ACC112 (cell line): ENCODE measurements around the gene DMRTB1.

Source experiments
- H2AFZ ChIP-seq: fragments of 200-600 bp; sonication (generic); one replicate; pipeline ENCODE4 v1.6.0; 2017; ENCODE audit warnings: antibody characterized with exemption, low read length; ENCODE audit not compliant: unreplicated experiment
- H3K27ac ChIP-seq: fragments of 200-600 bp; sonication (generic); 2 replicates; pipeline ENCODE4 v1.5.1; 2014; ENCODE audit warnings: low read depth, mild to moderate bottlenecking, antibody characterized with exemption, low read length, moderate library complexity
- H3K27me3 ChIP-seq: fragments of 200-600 bp; sonication (generic); 2 replicates; pipeline ENCODE4 v1.6.1; 2014; ENCODE audit warnings: mild to moderate bottlenecking, antibody characterized with exemption, low read length, moderate library complexity, mixed read lengths; ENCODE audit not compliant: insufficient read depth
- H3K36me3 ChIP-seq: fragments of 200-600 bp; sonication (generic); 2 replicates; pipeline ENCODE4 v1.6.1; 2016; ENCODE audit warnings: mild to moderate bottlenecking, antibody characterized with exemption, low read length, moderate library complexity, mixed read lengths; ENCODE audit not compliant: insufficient read depth
- H3K4me1 ChIP-seq: fragments of 200-600 bp; sonication (generic); one replicate; pipeline ENCODE4 v1.6.1; 2016; ENCODE audit warnings: low read length, mixed read lengths; ENCODE audit not compliant: insufficient read depth, unreplicated experiment, control insufficient read depth
- H3K4me3 ChIP-seq: fragments of 200-600 bp; sonication (generic); 2 replicates; pipeline ENCODE4 v1.5.1; 2014; ENCODE audit warnings: mild to moderate bottlenecking, low read depth, low read length
- H3K79me2 ChIP-seq: fragments of 200-600 bp; sonication (generic); one replicate; pipeline ENCODE4 v1.6.0; 2016; ENCODE audit warnings: low read length; ENCODE audit not compliant: control insufficient read depth, unreplicated experiment, insufficient read depth

Gene DMRTB1

GRCh38 chr1:53504901-53505300 is 45.7 kb downstream of the DMRTB1 start:
- H3K27me3 ChIP-seq, result 0 out of 2 replicates have a peak, but pooled peaks cover 4% of the 10 kb centered on the region
- H3K36me3 ChIP-seq, result no peaks in the 10 kb centered on the region
- H2AFZ ChIP-seq, result no peak overlapping the region
- H3K4me3 ChIP-seq, result no peak overlapping the region
- no peak overlapping the region for H3K27ac ChIP-seq
- H3K79me2 ChIP-seq, result no peaks in the 10 kb centered on the region
- no peaks in the 10 kb centered on the region for H3K4me1 ChIP-seq

GRCh38 chr1:53505401-53505800 is 46.2 kb downstream of the DMRTB1 start:
- 0 out of 2 replicates have a peak, but pooled peaks cover 4% of the 10 kb centered on the region for H3K27me3 ChIP-seq
- H3K79me2 ChIP-seq, result no peaks in the 10 kb centered on the region
- H3K36me3 ChIP-seq, result no peaks in the 10 kb centered on the region
- no peak overlapping the region for H3K4me3 ChIP-seq
- no peak overlapping the region for H3K27ac ChIP-seq
- H2AFZ ChIP-seq, result no peak overlapping the region
- no peaks in the 10 kb centered on the region for H3K4me1 ChIP-seq

- Histone ChIP-seq H2AFZ (no peak overlapping the region), H3K4me1 (no peaks in the 10 kb centered on the region), H3K36me3 (no peaks in the 10 kb centered on the region), H3K27me3 (0 out of 2 replicates have a peak, but pooled peaks cover 4% of the 10 kb centered on the region), H3K4me3 (no peak overlapping the region), H3K79me2 (no peaks in the 10 kb centered on the region), H3K27ac (no peak overlapping the region)
These were observed 46.7 kb downstream of the DMRTB1 start for GRCh38 chr1:53505891-53506290.

- Histone ChIP-seq H3K4me1 (peaks cover under 1% of the 10 kb centered on the region), H3K4me3 (no peak overlapping the region), H3K27me3 (0 out of 2 replicates have a peak, but pooled peaks cover 2% of the 10 kb centered on the region), H2AFZ (no peak overlapping the region), H3K36me3 (no peaks in the 10 kb centered on the region), H3K79me2 (no peaks in the 10 kb centered on the region), H3K27ac (no peak overlapping the region)
These were observed 47.3 kb downstream of the DMRTB1 start for GRCh38 chr1:53506355-53507050.

GRCh38 chr1:53507116-53507820 is 48.1 kb downstream of the DMRTB1 start:
- no peak overlapping the region for H2AFZ ChIP-seq
- peaks cover 9% of the 10 kb centered on the region for H3K4me1 ChIP-seq
- no peaks in the 10 kb centered on the region for H3K27me3 ChIP-seq
- H3K79me2 ChIP-seq, result no peaks in the 10 kb centered on the region
- H3K27ac ChIP-seq, result no peak overlapping the region
- no peak overlapping the region for H3K4me3 ChIP-seq
- H3K36me3 ChIP-seq, result no peaks in the 10 kb centered on the region

GRCh38 chr1:53508056-53508990 is 49.1 kb downstream of the DMRTB1 start:
- Histone ChIP-seq H3K36me3 (no peaks in the 10 kb centered on the region), H3K27me3 (no peaks in the 10 kb centered on the region), H3K27ac (no peak overlapping the region), H2AFZ (no peak overlapping the region), H3K4me3 (no peak overlapping the region), H3K79me2 (no peaks in the 10 kb centered on the region), H3K4me1 (peaks cover 19% of the 10 kb centered on the region)

GRCh38 chr1:53508991-53509666 is 49.9 kb downstream of the DMRTB1 start:
- H3K27me3 ChIP-seq, result no peaks in the 10 kb centered on the region
- H3K4me3 ChIP-seq, result no peak overlapping the region
- H3K36me3 ChIP-seq, result no peaks in the 10 kb centered on the region

GRCh38 chr1:53509775-53510174 is 50.6 kb downstream of the DMRTB1 start:
- no peaks in the 10 kb centered on the region for H3K36me3 ChIP-seq
- peaks cover 19% of the 10 kb centered on the region for H3K4me1 ChIP-seq
- H2AFZ ChIP-seq, result no peak overlapping the region
- no peaks in the 10 kb centered on the region for H3K27me3 ChIP-seq
- H3K4me3 ChIP-seq, result no peak overlapping the region
- H3K79me2 ChIP-seq, result no peaks in the 10 kb centered on the region
- H3K27ac ChIP-seq, result no peak overlapping the region

More at GRCh38 chr1:53508991-53509666, 49.9 kb downstream of the DMRTB1 start:
- no peak overlapping the region for H2AFZ ChIP-seq
- no peaks in the 10 kb centered on the region for H3K79me2 ChIP-seq
- H3K27ac ChIP-seq, result no peak overlapping the region
- H3K4me1 ChIP-seq, result peaks cover 19% of the 10 kb centered on the region

- Histone ChIP-seq H3K36me3 (no peaks in the 10 kb centered on the region), H3K4me1 (peaks cover 19% of the 10 kb centered on the region), H3K27me3 (no peaks in the 10 kb centered on the region), H2AFZ (no peak overlapping the region), H3K27ac (no peak overlapping the region), H3K4me3 (no peak overlapping the region), H3K79me2 (no peaks in the 10 kb centered on the region)
These were observed 51.0 kb downstream of the DMRTB1 start for GRCh38 chr1:53510215-53510614.

- Histone ChIP-seq H3K36me3 (no peaks in the 10 kb centered on the region), H3K4me1 (peaks cover 19% of the 10 kb centered on the region), H3K27ac (no peak overlapping the region), H3K4me3 (no peak overlapping the region), H3K27me3 (no peaks in the 10 kb centered on the region), H2AFZ (no peak overlapping the region), H3K79me2 (no peaks in the 10 kb centered on the region)
These were observed 52.2 kb downstream of the DMRTB1 start for GRCh38 chr1:53511323-53511932.
